GM21786 (cell line): Measurements from ENCODE around the gene TSPEAR.

Experiments
- ATAC-seq: cut with Tn5 transposase; IDR thresholded peaks from one replicate; pipeline ENCODE4 v1.9.1; 2021; ENCODE audit not compliant: unreplicated experiment

Gene TSPEAR

DNA sequence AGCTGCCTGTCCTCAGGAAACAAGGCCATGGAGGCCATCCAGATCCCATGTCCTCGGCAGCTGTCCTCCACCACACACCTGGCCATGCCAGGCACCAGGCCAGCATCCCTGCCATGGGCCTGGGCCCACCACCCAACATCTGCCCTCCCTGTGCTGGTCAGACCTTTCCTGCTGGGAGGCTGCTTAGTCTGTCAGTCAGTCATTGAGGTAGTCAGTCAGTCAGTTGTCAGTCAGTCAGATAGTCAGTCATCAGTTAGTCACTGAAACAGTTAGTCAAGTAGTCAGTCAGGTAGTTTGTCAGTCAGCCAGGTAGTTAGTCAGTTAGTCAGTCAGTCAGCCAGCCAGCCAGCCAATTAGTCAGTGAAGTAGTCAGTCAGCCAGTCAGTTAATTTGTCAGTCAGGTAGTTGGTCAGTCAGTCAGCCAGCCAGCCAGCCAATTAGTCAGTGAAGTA is 188.6 kb downstream of the TSPEAR start:
- ATAC-seq = no peak

DNA sequence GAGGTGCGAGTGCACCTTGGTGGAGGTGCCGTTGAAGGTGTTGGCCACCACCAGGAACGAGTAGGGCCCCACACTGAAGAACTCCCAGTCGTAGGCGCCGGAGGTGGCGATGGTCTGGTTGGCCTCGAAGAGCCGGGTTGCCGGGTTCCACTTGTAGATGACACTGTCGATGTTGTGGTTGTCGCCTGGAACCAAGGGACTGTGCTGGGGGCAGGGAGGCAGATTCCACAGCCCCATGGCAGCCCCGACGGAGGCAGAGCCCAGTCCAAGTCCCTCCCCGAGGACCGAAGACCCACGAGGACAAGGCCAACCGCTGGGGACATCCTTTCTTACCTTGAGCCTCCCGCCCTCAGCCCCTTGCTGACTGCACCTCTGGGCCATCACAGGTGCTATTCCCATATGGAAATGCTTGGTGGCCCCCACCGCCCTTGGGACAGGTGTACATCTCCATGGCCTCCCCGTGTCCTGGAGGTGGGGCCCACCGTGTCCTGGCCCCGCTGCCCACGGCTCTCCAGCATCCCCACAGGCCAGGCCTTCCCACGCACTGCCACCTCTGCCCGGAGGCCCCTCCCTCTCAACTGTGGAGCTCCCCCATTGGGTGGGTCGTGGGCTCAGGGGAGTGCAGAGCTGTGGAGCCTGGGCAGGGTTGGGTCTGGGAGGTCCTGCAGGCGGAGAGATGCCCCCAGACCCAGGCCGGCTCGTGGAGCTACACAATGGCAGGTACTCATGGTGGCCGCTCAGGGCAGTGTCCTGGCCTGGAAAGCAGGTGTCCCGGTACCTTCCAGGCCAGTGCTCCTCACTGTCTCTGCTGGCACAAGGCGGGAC is 189.2 kb downstream of the TSPEAR start:
- ATAC-seq = no peak

DNA sequence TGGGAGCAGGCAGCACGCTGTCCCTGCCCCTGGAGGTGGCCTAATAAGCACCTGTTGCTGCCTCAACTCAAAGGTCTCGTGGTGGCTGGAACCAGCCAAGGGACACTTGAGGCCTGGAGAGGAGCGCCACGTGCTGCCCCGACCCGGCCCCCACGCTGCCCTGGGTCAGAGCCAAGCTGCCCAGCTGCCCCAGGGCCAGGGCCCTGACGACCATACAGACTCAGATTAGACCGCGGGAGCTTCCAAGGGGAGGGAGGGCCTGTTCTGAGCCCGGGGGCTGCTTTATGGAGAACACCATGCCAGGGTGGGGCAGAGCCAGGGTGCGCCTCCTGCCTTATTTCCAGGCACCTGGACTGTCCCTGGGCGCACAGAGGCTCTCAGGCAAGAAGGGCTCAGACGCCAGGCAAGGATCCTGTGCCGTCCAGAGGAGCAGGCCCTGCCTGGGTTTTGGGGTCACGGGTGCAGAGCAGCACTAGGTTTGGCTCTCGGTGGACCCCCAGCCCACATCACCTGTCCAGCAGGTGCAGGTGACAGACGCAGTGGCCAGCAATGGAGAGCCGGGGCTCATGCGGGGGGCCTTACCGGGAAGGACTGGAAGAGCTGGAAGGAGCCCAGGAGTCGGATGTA is 190.0 kb downstream of the TSPEAR start:
- no peak for ATAC-seq

DNA sequence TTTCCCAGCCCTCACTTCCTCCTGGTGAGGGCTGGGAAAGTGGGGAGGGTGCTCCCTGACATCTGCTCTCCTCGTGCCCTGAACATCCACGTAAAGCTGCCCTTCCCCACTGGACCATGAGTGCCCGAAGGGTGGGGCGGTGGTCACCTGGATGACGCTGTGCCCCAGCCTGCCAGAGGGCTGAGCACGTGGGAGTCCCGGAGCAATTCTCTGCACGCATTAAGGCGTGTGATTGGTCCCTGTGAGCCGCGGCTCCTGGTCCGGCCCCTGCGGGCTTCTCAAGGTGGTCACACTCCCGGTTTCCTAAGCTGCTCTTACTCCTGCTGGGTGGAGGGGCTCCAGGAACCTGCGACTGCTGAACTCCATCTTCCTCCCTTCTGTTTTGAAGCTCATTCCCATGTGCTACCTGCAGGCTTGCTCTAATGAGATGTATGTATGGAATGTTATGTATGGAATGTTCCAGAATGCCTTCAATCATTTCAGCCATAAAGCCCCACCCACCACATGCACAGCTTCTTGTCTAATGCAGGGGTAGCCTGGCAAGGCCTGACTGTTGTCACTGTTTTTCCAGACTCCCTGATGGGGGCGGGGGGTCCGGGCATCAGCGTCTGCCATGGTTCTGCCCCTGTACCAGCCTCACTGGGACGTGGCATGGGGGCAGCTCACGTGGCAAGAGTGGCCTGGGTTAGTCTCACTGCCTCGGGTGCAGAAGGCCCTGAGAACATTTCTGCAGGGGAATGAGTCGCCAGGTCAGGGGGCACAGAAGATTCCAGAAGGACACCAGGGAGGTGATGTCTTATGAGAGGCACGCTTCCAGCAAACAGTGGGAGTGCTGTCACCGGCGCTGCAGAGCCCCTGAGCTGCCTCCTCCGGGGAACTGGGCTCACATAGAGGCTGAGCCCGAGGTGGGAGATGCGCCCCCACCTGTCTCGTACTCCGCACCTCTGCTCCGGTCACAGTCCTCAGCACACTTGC is 190.8 kb downstream of the TSPEAR start:
- ATAC-seq = no peak

DNA sequence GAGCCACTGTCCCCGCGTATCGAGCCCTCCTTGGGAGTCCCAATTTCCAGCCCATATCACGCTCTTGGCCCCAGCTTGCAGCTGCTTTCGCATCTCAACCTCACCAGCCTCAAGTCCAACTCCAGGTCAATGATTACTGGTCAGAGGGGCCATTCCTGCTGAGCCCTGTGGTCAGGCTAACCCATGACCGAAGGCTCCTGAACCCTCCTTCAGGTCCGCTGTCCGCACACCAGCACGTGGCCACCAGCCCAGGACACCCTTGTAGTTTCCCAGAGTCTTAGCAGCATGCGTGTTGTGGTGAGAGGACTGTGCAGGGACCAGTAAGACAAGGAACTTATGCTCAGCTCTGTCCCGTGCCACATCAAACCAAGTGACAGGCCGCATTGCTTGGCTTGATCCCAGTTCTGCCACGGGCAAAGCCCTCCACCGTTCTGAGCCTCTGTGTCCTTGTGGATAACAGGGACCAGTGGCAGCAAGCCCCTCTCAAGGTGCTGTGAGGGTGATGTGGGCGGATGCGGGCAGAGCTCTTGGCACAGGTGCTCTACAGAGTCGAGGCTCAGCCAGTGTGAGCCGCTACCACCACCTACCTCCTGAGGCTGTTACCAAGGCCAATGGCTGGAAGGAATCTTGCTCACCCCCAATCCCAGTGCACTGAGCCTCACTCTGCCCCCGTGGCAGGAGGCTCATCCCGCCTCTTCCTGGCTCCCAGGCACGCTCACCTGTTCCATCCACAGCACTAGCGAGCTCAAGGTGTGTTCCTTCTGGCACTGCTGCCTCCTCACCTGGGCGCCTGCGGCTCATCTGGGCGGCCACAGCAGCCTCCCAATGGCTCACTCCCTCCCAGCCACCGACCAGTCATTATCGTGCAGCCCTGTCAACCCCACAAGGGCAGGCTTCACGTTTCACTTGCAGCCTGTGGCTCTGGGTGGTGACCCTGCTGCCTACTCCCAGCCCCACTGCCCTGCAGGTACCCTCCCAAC is 191.7 kb downstream of the TSPEAR start:
- no peak for ATAC-seq

DNA sequence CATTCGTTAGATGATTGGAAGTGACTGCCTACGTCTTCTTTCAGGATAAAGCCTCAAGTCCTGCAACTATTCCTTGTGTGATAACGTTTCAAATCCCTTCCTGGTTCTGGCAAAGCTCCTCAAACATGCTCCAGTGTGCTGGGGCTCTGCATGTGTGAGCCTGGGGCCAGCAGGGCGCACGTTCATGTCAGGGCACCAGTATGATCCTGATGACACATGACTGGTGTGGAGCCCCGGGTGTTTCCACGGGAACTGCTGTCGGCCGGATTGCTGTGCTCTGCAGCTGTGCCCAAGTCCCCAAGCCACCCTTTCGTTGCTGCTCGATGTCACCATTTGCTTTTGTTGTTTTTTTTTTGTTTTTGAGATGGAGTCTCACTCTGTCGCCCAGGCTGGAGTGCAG is 192.7 kb downstream of the TSPEAR start:
- no peak for ATAC-seq

DNA sequence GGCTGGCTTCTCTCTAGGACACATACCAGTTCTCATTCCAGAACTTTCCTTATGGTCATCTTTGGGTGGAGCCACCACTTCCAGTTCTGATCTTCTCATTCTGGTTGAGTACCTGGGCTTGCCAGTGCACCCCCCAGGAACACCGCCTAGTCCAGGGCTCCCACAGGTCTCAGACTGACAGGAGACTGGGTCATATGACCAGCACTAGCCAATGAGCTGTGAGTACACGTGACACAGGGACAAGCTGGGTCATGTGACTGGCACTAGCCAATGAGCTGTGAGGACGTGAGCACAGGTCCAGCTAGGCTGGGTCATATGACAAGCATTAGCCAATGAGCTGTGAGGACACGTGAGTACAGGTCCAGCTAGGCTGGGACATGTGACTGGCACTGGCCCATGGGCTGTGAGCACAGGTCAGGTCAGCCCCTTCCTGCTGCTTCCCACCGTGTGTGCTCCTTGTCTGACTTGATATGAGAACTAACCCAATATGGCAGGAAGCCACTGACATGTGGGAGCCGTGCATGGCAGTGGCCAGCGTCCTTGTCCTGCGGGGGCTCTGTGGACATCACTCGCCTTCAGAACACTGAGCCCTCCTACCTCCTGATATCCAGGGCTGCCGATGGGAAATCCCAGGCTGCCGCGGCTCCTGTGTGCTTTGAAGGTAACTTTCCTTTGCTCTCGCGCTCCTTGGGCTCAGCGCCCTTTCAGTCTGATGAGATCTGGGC is 194.0 kb downstream of the TSPEAR start:
- no peak for ATAC-seq

DNA sequence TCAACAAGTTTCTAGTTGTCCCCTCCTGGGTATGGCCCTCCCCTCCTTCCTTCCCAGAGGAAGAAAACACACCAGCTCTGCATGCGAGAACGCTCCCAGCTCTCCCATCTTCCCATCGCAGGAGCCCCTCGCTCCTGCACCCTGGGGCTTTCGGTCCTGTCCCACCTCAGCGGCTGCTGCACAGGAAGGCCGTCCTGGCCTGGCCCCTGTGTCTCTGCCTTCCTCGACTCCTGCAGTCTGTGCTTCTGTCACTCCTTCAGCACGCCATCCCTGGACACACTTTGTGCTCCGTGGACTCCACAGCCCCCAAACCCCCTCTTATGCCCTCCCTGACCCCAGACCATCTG is 194.6 kb downstream of the TSPEAR start:
- no peak for ATAC-seq

DNA sequence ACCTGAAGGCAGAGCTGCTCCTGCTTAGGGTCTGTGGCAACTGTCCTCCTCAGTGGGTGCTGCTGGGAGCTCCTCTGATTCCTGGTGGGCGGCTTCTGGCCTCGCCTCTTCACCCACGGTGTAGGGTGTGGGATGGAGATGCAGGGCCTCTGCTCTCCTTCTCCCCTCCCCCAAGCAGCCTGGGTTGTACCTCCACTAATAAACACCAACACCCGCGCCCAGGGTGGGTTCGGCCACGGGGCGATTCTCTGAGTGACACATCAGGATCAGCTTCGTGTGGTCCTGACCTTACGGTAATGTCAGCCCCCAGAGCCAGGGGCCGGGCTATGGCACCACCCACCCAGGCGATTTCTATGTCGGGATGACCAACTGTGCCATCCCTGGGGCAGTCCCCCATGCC is 195.0 kb downstream of the TSPEAR start:
- no peak for ATAC-seq

DNA sequence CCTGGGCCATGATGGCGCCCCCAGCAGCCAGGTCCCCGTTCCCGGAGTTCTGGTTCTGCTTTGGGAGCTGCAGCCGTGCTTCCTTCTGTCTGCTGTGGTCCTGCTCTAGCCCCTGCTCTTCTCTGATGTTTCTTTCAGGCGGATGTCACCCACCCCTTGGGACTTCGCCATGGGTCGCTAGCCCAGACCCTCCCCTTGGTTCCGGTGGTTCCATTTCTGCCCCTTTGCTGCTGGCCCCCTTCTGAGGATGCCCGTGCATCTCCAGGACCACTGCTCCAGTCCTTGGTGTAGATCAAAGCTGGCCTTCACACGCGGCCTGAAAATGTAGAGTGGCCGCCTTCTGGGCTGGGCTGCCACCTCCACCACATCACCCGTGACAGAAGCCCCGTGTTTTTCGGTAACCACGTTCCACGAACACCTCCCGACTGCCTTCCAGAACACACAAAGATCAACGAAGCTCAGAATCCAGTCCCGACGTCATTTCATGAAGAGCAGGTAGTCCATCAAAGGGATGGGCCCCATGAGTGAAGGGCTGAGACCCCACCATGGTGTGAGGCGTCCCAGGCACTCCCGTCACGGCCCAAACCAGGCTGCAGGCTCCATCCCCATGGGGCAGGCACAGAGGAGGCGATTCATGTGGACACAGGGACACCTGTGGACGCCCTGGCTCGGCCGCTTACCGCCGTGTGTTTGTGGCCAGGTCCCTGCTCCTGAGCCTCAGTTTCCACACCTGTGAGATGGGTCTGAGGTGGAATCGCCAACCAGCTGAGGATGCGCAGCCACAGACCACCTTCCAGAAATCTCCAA is 195.8 kb downstream of the TSPEAR start:
- ATAC-seq = no peak

DNA sequence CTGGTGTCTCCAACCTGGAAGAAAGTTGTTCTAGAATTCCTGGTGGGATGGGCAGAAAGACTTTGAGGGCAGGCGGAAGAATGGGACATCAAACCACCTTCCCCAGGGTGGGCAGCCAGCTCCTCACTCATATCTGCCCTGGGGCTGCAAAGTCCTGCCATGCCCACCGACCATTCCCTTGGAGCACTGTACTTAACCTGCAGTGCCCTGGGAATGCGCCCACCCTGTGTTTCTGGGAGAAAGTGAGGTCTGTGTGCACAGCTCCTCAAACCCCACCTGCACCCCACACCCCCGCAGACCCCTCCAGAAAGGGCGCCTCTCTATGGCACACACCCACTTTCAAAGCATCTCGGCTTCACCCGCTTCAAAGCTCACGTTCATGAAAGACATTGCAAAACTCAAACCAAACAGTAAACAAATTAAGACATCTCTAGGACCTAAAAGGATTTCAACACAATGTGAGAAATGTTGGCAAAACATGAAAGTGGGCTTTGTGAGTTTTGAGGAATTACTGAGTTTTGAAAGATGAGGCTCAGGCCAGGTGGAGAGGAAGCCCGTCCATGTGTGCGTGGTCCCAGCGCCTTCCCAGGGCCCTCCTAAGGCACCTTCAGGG is 196.5 kb downstream of the TSPEAR start:
- no peak for ATAC-seq

DNA sequence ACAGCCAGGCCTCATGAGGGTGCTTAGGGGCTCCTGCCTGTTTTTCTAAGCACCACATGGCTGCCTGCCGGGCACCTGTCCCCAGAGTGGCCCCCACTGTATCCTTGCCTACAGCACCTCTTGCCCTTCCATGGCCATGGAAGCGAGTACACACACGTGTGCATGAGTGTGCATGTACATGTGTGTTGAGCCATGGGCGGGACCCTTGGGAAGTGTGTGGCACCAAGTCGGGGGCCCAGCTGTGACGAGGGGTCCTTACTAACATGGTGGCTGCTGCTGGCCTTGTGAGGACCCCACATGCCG is 197.2 kb downstream of the TSPEAR start:
- no peak for ATAC-seq

DNA sequence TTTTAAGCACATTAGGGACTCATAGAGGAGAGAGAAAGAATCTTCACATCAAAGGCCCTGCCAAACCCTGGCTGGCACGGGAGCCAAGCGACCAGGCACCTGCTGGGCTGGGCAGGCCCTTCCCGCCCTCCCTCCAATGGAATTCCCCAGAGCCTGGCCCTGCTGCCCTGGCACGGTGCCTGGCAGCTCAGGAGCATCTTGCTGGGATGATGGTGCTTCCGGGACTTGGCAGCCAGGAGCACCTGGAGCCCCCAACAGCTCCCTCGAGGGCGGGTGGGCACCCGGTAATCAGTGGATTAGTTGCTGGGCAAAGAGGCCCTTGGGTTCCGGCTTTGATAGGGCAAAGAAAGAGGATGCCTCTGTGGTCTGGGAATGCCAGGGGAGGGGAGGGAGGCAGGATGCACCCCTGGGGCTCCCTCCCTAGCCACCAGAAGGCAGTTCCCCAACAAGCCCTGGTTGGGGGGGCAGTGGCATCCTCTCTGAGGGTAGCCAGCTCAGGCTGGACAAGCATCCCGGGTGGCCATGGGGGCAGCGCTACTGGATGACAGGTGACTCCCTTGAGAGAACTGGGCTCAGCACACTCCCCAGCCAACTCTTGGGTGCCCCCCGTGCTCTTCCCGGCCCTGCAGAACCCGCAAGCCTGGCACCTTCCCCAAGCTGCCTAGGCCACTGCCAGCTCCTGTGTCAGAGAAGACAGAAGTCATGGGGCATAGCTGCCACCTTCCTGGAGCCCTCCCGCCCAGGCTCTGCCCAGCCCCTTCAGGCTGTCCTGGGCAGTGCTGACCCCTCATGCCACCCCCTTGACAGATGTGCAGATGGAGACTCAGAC is 197.8 kb downstream of the TSPEAR start:
- ATAC-seq = no peak

DNA sequence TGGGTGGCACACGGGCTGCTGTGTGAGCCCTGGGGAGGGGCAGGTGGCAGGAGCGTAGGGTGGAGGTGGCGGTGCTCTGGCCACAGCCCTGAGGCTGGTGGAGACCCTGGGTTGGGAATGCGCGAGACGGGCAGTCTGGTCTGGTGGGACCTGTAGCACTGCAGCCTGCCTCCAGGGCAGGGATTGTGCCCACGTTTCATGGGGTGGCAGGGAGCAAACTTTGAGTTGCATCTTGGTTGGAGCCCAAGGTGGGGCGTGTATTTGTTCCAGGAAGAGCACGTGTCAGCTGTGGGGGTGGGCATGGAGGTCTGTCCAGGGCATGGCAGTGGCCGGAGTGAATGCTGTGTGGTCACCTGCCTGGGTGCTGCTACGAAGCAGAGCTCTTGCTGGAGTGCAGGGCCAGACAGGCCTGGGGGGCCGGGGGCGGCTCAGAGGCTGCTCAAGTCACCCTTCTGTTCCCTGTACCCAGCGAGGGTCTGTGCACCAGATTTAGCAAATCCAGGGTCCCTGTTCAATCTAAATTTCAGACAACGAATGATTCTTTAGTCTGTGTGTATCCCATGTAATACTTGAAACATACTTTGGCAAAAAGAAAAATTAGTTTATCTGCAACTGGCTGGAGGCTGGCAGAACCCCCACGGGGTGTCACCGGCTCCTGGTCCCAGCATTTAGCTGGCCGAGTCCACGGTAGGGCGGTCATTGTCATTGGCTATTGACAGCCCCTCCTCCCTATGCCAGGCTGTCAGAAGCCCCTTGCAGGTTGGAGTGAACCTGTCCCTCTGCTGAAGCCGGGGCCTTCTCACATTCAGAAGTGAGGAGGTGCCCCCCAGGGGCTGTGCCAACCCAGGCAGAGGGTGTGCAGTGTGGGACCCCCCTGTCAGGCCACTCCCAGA is 198.6 kb downstream of the TSPEAR start:
- no peak for ATAC-seq

DNA sequence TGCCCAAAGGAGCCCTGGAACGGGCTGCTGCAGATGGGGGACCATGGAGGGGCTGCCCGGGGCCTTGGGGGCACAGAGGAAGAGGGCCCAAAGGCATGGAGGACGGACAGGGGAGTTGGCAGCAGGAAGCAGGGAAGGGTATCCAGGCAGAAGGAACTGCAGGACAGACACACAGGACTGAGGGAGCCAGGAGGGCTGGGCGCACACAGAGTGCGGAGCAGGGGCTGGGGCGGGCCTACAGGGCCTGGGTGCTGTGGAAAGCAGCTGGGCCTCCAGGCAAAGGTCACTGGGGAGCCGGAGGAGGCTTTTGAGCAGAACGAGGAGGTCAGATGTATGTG is 199.5 kb downstream of the TSPEAR start:
- no peak for ATAC-seq

DNA sequence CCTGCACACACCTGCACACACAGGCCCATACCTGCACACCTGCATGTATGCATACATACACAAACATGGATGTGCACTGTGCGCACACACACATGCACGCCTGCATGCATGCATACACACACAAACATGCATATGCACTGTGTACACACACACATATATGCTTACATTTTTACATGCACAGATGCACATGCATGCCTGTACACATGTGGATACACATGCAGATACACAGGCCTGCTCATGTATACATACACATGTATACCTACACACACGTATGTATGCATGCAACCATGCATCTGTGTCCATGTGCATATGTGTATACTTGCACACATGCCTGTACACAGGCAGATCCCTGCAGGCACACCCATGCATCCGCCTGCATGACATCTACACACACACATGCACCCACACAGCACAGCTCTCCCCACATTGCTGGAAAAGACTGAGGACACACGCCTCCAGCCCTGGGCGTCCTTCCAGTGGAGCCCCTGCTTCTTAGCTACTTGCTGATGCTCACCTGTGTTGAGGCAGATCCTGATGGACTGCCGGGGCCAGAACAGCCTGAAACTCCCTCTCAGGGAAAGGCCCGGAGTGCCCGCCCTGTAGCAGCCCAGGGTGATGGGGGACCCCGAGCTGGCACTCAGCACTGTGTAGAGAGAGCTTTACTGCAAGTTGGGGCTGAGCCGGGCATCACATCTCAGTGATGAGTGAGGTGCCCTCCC is 200.0 kb downstream of the TSPEAR start:
- ATAC-seq = no peak
